ENCODE data around the gene ITGB2.

The ITGB2 gene

DNA sequence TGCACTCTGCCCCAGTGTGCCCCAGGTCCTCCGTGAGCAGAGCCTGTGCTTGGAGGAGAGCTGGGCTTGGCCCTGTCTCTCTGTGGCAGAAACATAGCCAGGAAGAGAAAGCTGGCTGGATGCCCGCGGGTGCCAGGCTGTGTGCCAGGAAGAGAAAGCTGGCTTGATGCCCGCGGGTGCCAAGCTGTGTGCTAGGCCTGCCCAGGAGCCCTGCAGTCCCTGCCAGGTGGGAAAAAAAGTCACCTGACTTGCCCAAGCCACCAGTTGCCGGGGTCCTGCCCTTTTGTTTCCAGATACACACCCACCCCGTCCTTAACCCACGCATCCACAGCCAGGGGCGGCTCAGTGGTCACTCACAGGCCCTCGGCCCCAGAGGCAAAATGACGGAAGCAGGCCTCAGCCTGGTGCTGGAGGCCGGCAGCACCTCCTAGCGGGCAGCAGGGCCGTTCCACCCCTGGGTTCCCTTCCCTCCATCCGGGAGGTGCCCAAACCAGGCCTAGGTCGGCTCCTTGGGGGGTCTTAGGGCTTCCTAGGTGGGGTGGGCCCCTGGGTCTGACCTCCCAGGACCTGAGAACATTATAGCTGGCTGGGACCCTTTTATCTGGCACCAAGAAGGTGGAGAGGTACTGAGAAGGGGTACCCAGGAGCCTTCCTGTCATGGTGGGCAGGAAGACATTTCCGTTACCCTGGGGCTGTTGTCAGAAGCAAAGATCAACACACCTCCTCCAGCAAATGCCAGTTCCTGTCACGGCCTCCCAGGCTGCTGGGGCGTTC, 9.1 kb downstream of the ITGB2 start:
- H3K4me3 ChIP-seq (ENCODE audit: low read depth, low read length): no peak overlapping the region
- DNase-seq (ENCODE audit: low read depth, low spot score): no peak
- POLR2A ChIA-PET: no interaction called here
- TF ChIP-seq, protein P1, sequence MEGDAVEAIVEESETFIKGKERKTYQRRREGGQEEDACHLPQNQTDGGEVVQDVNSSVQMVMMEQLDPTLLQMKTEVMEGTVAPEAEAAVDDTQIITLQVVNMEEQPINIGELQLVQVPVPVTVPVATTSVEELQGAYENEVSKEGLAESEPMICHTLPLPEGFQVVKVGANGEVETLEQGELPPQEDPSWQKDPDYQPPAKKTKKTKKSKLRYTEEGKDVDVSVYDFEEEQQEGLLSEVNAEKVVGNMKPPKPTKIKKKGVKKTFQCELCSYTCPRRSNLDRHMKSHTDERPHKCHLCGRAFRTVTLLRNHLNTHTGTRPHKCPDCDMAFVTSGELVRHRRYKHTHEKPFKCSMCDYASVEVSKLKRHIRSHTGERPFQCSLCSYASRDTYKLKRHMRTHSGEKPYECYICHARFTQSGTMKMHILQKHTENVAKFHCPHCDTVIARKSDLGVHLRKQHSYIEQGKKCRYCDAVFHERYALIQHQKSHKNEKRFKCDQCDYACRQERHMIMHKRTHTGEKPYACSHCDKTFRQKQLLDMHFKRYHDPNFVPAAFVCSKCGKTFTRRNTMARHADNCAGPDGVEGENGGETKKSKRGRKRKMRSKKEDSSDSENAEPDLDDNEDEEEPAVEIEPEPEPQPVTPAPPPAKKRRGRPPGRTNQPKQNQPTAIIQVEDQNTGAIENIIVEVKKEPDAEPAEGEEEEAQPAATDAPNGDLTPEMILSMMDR (IDR thresholded peaks at IDR 0.05; ENCODE audit: insufficient read depth, low read length, missing control alignments): no peak
- CTCF ChIA-PET: no interaction called here

DNA sequence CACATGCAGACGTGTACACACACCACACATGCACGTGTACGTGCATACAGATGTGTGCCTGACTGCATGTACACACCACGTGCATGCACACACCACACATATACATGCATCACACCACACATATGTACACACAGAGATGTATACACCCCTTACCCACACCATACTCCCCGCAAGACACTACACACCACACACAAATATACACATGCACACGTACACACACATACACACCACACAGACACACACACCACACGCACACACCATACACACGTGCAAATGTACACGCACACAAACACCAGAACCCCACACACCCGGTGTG, 9.7 kb downstream of the ITGB2 start:
- ChIA-PET CTCF (interaction anchor here (1.5 kb wide), 1 partner anchor 12 kb away, joined by 5 read pairs; no protein-coding TSS in a partner anchor), POLR2A (no interaction called here)
- no peak overlapping the region for H3K4me3 ChIP-seq (ENCODE audit: low read depth, low read length)
- no peak for DNase-seq (ENCODE audit: low read depth, low spot score)
- TF ChIP-seq, protein P1 (IDR thresholded peaks at IDR 0.05; ENCODE audit: insufficient read depth, low read length, missing control alignments): no peak

DNA sequence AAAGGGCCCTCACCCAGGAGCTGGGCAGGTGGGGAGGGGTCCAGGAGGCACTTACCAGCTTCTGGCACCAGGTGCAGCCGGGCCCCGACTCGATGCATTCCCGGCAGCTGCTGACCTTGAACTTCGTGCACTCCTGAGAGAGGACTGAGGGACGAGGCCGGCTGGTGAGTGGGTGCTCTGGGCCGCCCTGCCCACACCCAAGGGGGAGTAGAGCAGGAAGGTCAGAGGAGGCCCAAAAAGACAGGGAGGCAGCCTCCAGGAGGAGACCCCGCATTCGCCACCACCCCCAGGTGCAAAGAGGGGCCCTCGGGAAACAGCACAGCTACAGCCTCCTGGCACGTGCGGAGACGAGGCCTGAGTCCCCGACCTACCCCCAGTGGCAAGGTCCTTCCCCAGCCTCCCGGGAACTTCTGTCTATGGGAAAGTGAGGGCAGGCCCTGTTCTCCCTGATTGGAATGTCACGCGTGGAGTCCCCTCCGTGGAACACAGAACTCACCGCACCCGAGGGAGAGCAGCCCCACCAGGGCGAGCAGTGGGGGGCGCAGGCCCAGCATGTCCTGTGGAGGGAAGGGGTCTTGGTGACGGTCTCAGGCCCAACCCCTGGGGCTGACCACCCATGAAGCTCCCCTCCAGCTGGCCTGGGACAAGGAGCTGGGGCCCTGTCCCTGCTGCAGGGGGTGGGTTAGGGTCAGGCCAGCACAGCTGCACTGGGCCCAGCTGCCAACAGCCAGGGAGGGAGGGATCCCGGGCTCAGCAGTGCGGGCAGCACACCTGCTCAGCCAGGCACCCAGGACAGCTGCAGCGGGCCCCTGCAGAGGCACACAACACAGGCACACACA, 10.3 kb downstream of the ITGB2 start:
- no peak for DNase-seq (ENCODE audit: low read depth, low spot score)
- TF ChIP-seq, protein P1 (IDR thresholded peaks at IDR 0.05; ENCODE audit: insufficient read depth, low read length, missing control alignments): no peak
- no peak overlapping the region for H3K4me3 ChIP-seq (ENCODE audit: low read depth, low read length)
- ChIA-PET CTCF (interaction anchor here (1.5 kb wide), 1 partner anchor 12 kb away, joined by 5 read pairs; no protein-coding TSS in a partner anchor), POLR2A (no interaction called here)

DNA sequence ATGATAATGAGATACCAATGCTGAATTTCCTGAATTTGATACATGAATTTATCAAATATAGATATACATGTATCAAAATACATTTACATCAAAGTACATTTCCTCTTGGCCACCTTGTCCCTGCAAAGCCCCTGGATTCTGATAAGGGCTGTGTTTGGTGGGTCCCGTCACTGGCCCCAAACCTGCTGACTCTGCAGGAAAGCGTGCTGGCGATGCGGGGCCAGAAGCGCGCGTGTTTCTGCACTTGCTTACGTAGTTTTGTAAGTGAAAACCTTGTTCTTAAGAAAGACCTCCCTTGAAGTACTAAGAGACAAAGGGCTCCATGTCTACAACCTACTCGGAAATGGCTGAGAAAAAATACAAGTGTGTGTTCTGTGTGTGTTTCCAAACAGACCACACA, 11.0 kb downstream of the ITGB2 start:
- CTCF ChIA-PET: interaction anchor here (1.5 kb wide), 1 partner anchor 11 kb away, joined by 5 read pairs; no protein-coding TSS in a partner anchor
- no peak for DNase-seq (ENCODE audit: low read depth, low spot score)
- POLR2A ChIA-PET: no interaction called here
- H3K4me3 ChIP-seq (ENCODE audit: low read depth, low read length): no peak overlapping the region
- TF ChIP-seq, protein P1 (IDR thresholded peaks at IDR 0.05; ENCODE audit: insufficient read depth, low read length, missing control alignments): no peak

DNA sequence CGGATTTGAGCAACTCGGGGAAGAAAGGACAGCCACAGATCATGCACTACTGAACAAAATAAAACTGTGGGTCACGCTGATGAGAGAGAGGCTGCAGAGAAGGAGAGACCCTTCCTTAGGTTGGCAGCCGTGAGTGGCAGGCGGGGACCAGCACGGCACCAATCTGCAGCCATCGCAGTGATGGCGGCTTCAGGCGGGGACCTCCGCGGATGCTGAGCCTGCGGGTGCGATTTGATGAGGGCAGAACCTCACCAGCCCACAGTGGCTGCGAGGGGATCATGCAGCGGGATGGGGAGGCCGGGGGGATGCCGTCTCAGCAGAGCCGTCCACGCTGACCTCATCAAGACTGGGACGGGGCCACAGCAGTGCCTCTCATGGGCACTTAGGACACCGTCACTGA, 11.8 kb downstream of the ITGB2 start:
- TF ChIP-seq, protein P1 (IDR thresholded peaks at IDR 0.05; ENCODE audit: insufficient read depth, low read length, missing control alignments): no peak
- POLR2A ChIA-PET: no interaction called here
- H3K4me3 ChIP-seq (ENCODE audit: low read depth, low read length): no peak overlapping the region
- CTCF ChIA-PET: no interaction called here
- no peak for DNase-seq (ENCODE audit: low read depth, low spot score)

Measured in AG04449 (cell line).